Subcutaneous abdominal adipose tissue (tissue), 5 donors: ENCODE measurements around the gene ADGRA1.

ENCODE experiments used
- H3K27ac ChIP-seq: one replicate; pipeline ENCODE4 v1.7.0; 2013; ENCODE audit warnings: low read depth, mild to moderate bottlenecking, inconsistent platforms, low read length, moderate library complexity
- H3K27me3 ChIP-seq, 5 donors: one replicate each; pipeline ENCODE4 v1.7.0; 2013; ENCODE audit warnings: low read length in 5 of 5, inconsistent platforms in 1 of 5; ENCODE audit not compliant: control insufficient read depth in 5 of 5, insufficient read depth in 4 of 5
- H3K36me3 ChIP-seq, 5 donors: one replicate each; pipeline ENCODE4 v1.7.0; 2013; ENCODE audit warnings: low read length in 5 of 5; ENCODE audit not compliant: control insufficient read depth in 5 of 5, insufficient read depth in 5 of 5
- H3K4me1 ChIP-seq, 5 donors: one replicate each; pipeline ENCODE4 v1.7.0; 2013; ENCODE audit warnings: low read length in 5 of 5, mild to moderate bottlenecking in 3 of 5, moderate library complexity in 1 of 5; ENCODE audit not compliant: control insufficient read depth in 5 of 5, insufficient read depth in 5 of 5
- H3K4me3 ChIP-seq, 5 donors: one replicate each; pipeline ENCODE4 v1.7.0; 2013; ENCODE audit warnings: low read length in 5 of 5, low read depth in 1 of 5
- H3K9ac ChIP-seq, 5 donors: one replicate each; pipeline ENCODE4 v1.7.0; 2013; ENCODE audit warnings: low read length in 5 of 5, mild to moderate bottlenecking in 4 of 5, moderate library complexity in 3 of 5
- H3K9me3 ChIP-seq, 5 donors: one replicate each; pipeline ENCODE4 v1.7.0; 2013; ENCODE audit warnings: low read length in 5 of 5; ENCODE audit not compliant: control insufficient read depth in 5 of 5
- donor health status: healthy.
- donor health status: healthy.
- donor health status: healthy.
- donor health status: healthy.
- donor health status: healthy.

The ADGRA1 gene

DNA sequence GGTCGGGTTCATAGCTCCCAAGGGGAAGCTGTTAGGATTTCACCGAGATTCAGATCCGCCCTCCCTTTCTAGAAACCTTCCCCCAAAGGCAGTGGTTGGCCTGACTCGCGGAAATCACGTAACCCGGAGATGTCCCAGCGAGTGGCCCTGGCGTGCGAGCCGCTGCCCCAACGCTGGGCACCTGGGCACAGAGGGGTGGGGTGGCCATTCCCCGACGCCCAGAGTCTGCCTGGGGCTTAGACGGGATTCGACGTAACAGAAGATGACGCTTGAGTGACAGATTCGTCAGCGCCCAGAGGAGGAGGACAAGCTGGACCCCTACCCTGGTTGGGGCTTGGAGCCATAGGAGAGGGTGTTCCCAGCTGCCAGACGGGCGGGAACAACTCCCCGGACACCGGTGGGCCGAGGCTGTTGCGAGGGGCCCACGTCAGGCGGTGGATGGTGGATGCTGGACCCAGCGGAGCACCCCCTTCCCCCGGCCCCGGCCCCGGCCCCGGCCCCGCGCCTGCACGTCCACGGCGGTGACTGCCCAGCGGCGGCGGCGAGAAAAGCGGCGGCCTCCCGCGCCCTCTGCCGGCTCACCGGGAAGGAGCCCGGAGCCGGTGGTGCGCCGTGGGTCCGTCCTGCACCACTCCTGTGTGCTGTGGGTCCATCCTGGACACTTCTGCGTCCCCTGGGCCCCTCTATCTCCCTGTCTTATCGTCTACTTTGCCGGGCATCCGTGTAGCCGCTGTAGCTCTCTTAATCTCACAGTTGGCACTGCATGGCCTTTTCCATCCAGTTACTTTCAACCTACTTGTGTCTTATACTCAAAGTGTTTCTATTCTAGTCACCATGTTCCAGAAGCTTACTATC is 36.9 kb downstream of the ADGRA1 start:
- H3K27me3 ChIP-seq: peaks cover 4 to 28% (median 22%) of the 10 kb centered on the region in 5 donors
- peaks cover 0 to 10% (median 0%) of the 10 kb centered on the region in 5 donors for H3K9me3 ChIP-seq
- H3K36me3 ChIP-seq: no peaks in the 10 kb centered on the region
- no peak overlapping the region for H3K4me3 ChIP-seq
- no peak overlapping the region for H3K27ac ChIP-seq
- H3K4me1 ChIP-seq: no peaks in the 10 kb centered on the region
- no peak overlapping the region for H3K9ac ChIP-seq

GRCh38 chr10:133125901-133126300 is 38.2 kb downstream of the ADGRA1 start:
- Histone ChIP-seq H3K9ac (no peak overlapping the region), H3K4me3 (no peak overlapping the region), H3K36me3 (no peaks in the 10 kb centered on the region), H3K4me1 (no peaks in the 10 kb centered on the region), H3K9me3 (peaks cover 0 to 12% (median 0%) of the 10 kb centered on the region in 5 donors), H3K27me3 (peaks cover 4 to 31% (median 22%) of the 10 kb centered on the region in 5 donors), H3K27ac (no peak overlapping the region)

- peaks cover 4 to 31% (median 22%) of the 10 kb centered on the region in 5 donors for H3K27me3 ChIP-seq
- peaks cover 0 to 6% (median 0%) of the 10 kb centered on the region in 5 donors for H3K9me3 ChIP-seq
- H3K27ac ChIP-seq: no peak overlapping the region
- H3K36me3 ChIP-seq: no peaks in the 10 kb centered on the region
- no peak overlapping the region for H3K4me3 ChIP-seq
- H3K4me1 ChIP-seq: no peaks in the 10 kb centered on the region
- no peak overlapping the region for H3K9ac ChIP-seq
These were observed 38.9 kb downstream of the ADGRA1 start for GRCh38 chr10:133126431-133127290.

- no peaks in the 10 kb centered on the region for H3K36me3 ChIP-seq
- no peak overlapping the region for H3K27ac ChIP-seq
- peaks cover 0 to 2% (median 0%) of the 10 kb centered on the region in 5 donors for H3K9me3 ChIP-seq
- H3K4me1 ChIP-seq: no peaks in the 10 kb centered on the region
- H3K27me3 ChIP-seq: peaks cover 4 to 27% (median 22%) of the 10 kb centered on the region in 5 donors
- H3K9ac ChIP-seq: no peak overlapping the region
- H3K4me3 ChIP-seq: no peak overlapping the region
These were observed 39.8 kb downstream of the ADGRA1 start for GRCh38 chr10:133127291-133128125.

- no peak overlapping the region for H3K27ac ChIP-seq
- no peak overlapping the region for H3K4me3 ChIP-seq
- H3K4me1 ChIP-seq: no peaks in the 10 kb centered on the region
- H3K27me3 ChIP-seq: peaks cover 4 to 21% (median 17%) of the 10 kb centered on the region in 5 donors
- no peak overlapping the region for H3K9ac ChIP-seq
- no peaks in the 10 kb centered on the region for H3K36me3 ChIP-seq
- H3K9me3 ChIP-seq: peaks cover 0 to 2% (median 0%) of the 10 kb centered on the region in 5 donors
These were observed 40.7 kb downstream of the ADGRA1 start for GRCh38 chr10:133128126-133129070.

GRCh38 chr10:133129071-133129858 is 41.5 kb downstream of the ADGRA1 start:
- no peak overlapping the region for H3K9ac ChIP-seq

GRCh38 chr10:133129859-133130495 is 42.3 kb downstream of the ADGRA1 start:
- H3K27ac ChIP-seq: no peak overlapping the region
- no peaks in the 10 kb centered on the region for H3K36me3 ChIP-seq
- H3K9ac ChIP-seq: no peak overlapping the region
- H3K4me3 ChIP-seq: no peak overlapping the region
- no peaks in the 10 kb centered on the region for H3K4me1 ChIP-seq
- peaks cover 0 to 2% (median 0%) of the 10 kb centered on the region in 5 donors for H3K9me3 ChIP-seq
- peaks cover 0 to 8% (median 7%) of the 10 kb centered on the region in 5 donors for H3K27me3 ChIP-seq

More at GRCh38 chr10:133129071-133129858, 41.5 kb downstream of the ADGRA1 start:
- Histone ChIP-seq H3K4me1 (no peaks in the 10 kb centered on the region), H3K27me3 (peaks cover 0 to 13% (median 9%) of the 10 kb centered on the region in 5 donors), H3K27ac (no peak overlapping the region), H3K9me3 (peaks cover 0 to 2% (median 0%) of the 10 kb centered on the region in 5 donors), H3K4me3 (no peak overlapping the region), H3K36me3 (no peaks in the 10 kb centered on the region)

- H3K9me3 ChIP-seq: peaks cover 0 to 2% (median 0%) of the 10 kb centered on the region in 5 donors
- H3K9ac ChIP-seq: no peak overlapping the region
- H3K27me3 ChIP-seq: peaks cover 0 to 8% (median 7%) of the 10 kb centered on the region in 5 donors
- no peak overlapping the region for H3K4me3 ChIP-seq
- no peak overlapping the region for H3K27ac ChIP-seq
- no peaks in the 10 kb centered on the region for H3K4me1 ChIP-seq
- no peaks in the 10 kb centered on the region for H3K36me3 ChIP-seq
These were observed 42.9 kb downstream of the ADGRA1 start for GRCh38 chr10:133130602-133131001.
